ENCODE results near the gene EME1. TPM values are rescaled to one million over a fixed set of nuclear protein-coding genes. Genes with fewer than 3 reads are reported as not detected.

Gene EME1
- 2.6 and 6.4 TPM in 2 replicates for total RNA-seq

GRCh38 chr17:50372758-50373556 is at the start of gene EME1, which contains the start of gene MRPL27:
TSS of gene EME1 (plus strand) at chr17:50373229. CDS start at chr17:50375209, 1,980 bp downstream.
TSS of gene MRPL27 (minus strand) at chr17:50373184. CDS start at chr17:50373170, 14 bp downstream.

GRCh38 chr17:50345432-50346312 is 27.4 kb upstream of the EME1 start, which contains the start of gene XYLT2:
TSS of gene XYLT2 (plus strand) at chr17:50346126. CDS start at chr17:50346141, 15 bp downstream.

GRCh38 chr17:50397111-50397918 is 24.3 kb downstream of the EME1 start, which contains the start of gene LRRC59:
TSS of gene LRRC59 (minus strand) at chr17:50397523. CDS start at chr17:50397317, 206 bp downstream.

GRCh38 chr17:50425682-50426471 is 52.8 kb downstream of the EME1 start, which contains the start of gene ACSF2:
TSS of gene ACSF2 (plus strand) at chr17:50426218. CDS start at chr17:50426262, 44 bp downstream.

Other genes with a start within 250 kb of the EME1 start
- 4.2 and 4.6 TPM in 2 replicates for gene SAMD14, start 243.1 kb upstream of the EME1 start, total RNA-seq
- gene PPP1R9B, start 222.6 kb upstream of the EME1 start, total RNA-seq = 26.3 and 47.0 TPM in 2 replicates
- gene SGCA, start 207.2 kb upstream of the EME1 start, total RNA-seq = not detected in 2 replicates
- gene COL1A1, start 171.6 kb upstream of the EME1 start, total RNA-seq = 14.6 and 50.0 TPM in 2 replicates
- not detected in 2 replicates for gene TMEM92, start 98.8 kb upstream of the EME1 start, total RNA-seq
- gene XYLT2, start 27.1 kb upstream of the EME1 start, total RNA-seq = 29.6 and 34.8 TPM in 2 replicates
- gene MRPL27, start within 50 bp of the EME1 start, total RNA-seq = 79.6 and 101 TPM in 2 replicates
- gene LRRC59, start 24.3 kb downstream of the EME1 start, total RNA-seq = 196 and 216 TPM in 2 replicates
- 10.7 and 16.7 TPM in 2 replicates for gene ACSF2, start 53.0 kb downstream of the EME1 start, total RNA-seq
- gene CHAD, start 95.7 kb downstream of the EME1 start, total RNA-seq = not detected in 2 replicates
- 19.6 and 28.9 TPM in 2 replicates for gene RSAD1, start 105.6 kb downstream of the EME1 start, total RNA-seq
- gene MYCBPAP, start 135.2 kb downstream of the EME1 start, total RNA-seq = under 0.01 and 1.4 TPM in 2 replicates
- under 0.01 and 0.15 TPM in 2 replicates for gene EPN3, start 159.5 kb downstream of the EME1 start, total RNA-seq
- 32.2 and 32.8 TPM in 2 replicates for gene SPATA20, start 173.9 kb downstream of the EME1 start, total RNA-seq
- not detected in 2 replicates for gene CACNA1G, start 187.5 kb downstream of the EME1 start, total RNA-seq

All from epithelial cell of umbilical artery (primary cell).